ENCODE measurements around the gene APOA5. TPM values are rescaled to one million over a fixed set of nuclear protein-coding genes. Genes with fewer than 3 reads are reported as not detected.

APOA5 gene
- total and polyA plus RNA-seq, 9 donors: not detected

- WGBS (ENCODE audit: insufficient coverage): no CpG with 5 or more reads among the region's 1 CpG
Observed at GRCh38 chr11:116796548-116796947, 4.9 kb upstream of the APOA5 start.

GRCh38 chr11:116794851-116795250 is 3.2 kb upstream of the APOA5 start:
- WGBS (ENCODE audit: insufficient coverage): 62% methylated on average over 2 of the region's 2 CpGs
- H3K4me3 ChIP-seq (ENCODE audit: low read length): no peak overlapping the region
- peaks cover 4% of the 10 kb centered on the region for H3K4me1 ChIP-seq (ENCODE audit: control insufficient read depth, insufficient read depth, low read length)
- H3K36me3 ChIP-seq (ENCODE audit: control insufficient read depth, insufficient read depth, low read length): no peaks in the 10 kb centered on the region
- no peak overlapping the region for H3K27ac ChIP-seq (ENCODE audit: low read length)
- H3K27me3 ChIP-seq (ENCODE audit: control insufficient read depth, insufficient read depth, low read length): peaks cover 2% of the 10 kb centered on the region
- no peak for DNase-seq
- no peaks in the 10 kb centered on the region for H3K9me3 ChIP-seq (replicated peaks; ENCODE audit: control insufficient read depth, low read depth, low read length)

More at GRCh38 chr11:116796548-116796947, 4.9 kb upstream of the APOA5 start:
- Histone ChIP-seq H3K27ac (ENCODE audit: low read length) (no peak overlapping the region), H3K27me3 (ENCODE audit: control insufficient read depth, insufficient read depth, low read length) (peaks cover 4% of the 10 kb centered on the region), H3K4me3 (ENCODE audit: low read length) (no peak overlapping the region), H3K36me3 (ENCODE audit: control insufficient read depth, insufficient read depth, low read length) (no peaks in the 10 kb centered on the region), H3K9me3 (replicated peaks; ENCODE audit: control insufficient read depth, low read depth, low read length) (no peaks in the 10 kb centered on the region), H3K4me1 (ENCODE audit: control insufficient read depth, insufficient read depth, low read length) (peaks cover under 1% of the 10 kb centered on the region)
- DNase-seq: no peak

- H3K36me3 ChIP-seq (ENCODE audit: control insufficient read depth, insufficient read depth, low read length): no peaks in the 10 kb centered on the region
- H3K4me3 ChIP-seq (ENCODE audit: low read length): no peak overlapping the region
- 80% methylated on average over 1 of the region's 1 CpG for WGBS (ENCODE audit: insufficient coverage)
- H3K27me3 ChIP-seq (ENCODE audit: control insufficient read depth, insufficient read depth, low read length): no peaks in the 10 kb centered on the region
- H3K4me1 ChIP-seq (ENCODE audit: control insufficient read depth, insufficient read depth, low read length): peaks cover 6% of the 10 kb centered on the region
- DNase-seq: no peak
- no peak overlapping the region for H3K27ac ChIP-seq (ENCODE audit: low read length)
- no peaks in the 10 kb centered on the region for H3K9me3 ChIP-seq (replicated peaks; ENCODE audit: control insufficient read depth, low read depth, low read length)
Observed at GRCh38 chr11:116793772-116794097, 2.1 kb upstream of the APOA5 start.

GRCh38 chr11:116792869-116793771 is 1.4 kb upstream of the APOA5 start:
- H3K9me3 ChIP-seq (replicated peaks; ENCODE audit: control insufficient read depth, low read depth, low read length): no peaks in the 10 kb centered on the region
- H3K36me3 ChIP-seq (ENCODE audit: control insufficient read depth, insufficient read depth, low read length): no peaks in the 10 kb centered on the region
- 70% methylated on average over 5 of the region's 8 CpGs for WGBS (ENCODE audit: insufficient coverage)

GRCh38 chr11:116792144-116792868 is 627 bp upstream of the APOA5 start:
- Histone ChIP-seq H3K4me1 (ENCODE audit: control insufficient read depth, insufficient read depth, low read length) (peaks cover 13% of the 10 kb centered on the region), H3K36me3 (ENCODE audit: control insufficient read depth, insufficient read depth, low read length) (no peaks in the 10 kb centered on the region), H3K9me3 (replicated peaks; ENCODE audit: control insufficient read depth, low read depth, low read length) (no peaks in the 10 kb centered on the region), H3K27me3 (ENCODE audit: control insufficient read depth, insufficient read depth, low read length) (no peaks in the 10 kb centered on the region), H3K4me3 (ENCODE audit: low read length) (no peak overlapping the region), H3K27ac (ENCODE audit: low read length) (no peak overlapping the region)
- DNase-seq: no peak
- 53% methylated on average over 5 of the region's 8 CpGs for WGBS (ENCODE audit: insufficient coverage)

More at GRCh38 chr11:116792869-116793771, 1.4 kb upstream of the APOA5 start:
- no peak overlapping the region for H3K4me3 ChIP-seq (ENCODE audit: low read length)
- no peaks in the 10 kb centered on the region for H3K27me3 ChIP-seq (ENCODE audit: control insufficient read depth, insufficient read depth, low read length)
- no peak for DNase-seq
- H3K4me1 ChIP-seq (ENCODE audit: control insufficient read depth, insufficient read depth, low read length): peaks cover 12% of the 10 kb centered on the region
- H3K27ac ChIP-seq (ENCODE audit: low read length): no peak overlapping the region

- Histone ChIP-seq H3K27ac (ENCODE audit: low read length) (no peak overlapping the region), H3K4me1 (ENCODE audit: control insufficient read depth, insufficient read depth, low read length) (peaks cover 20% of the 10 kb centered on the region), H3K9me3 (replicated peaks; ENCODE audit: control insufficient read depth, low read depth, low read length) (no peaks in the 10 kb centered on the region), H3K4me3 (ENCODE audit: low read length) (no peak overlapping the region), H3K27me3 (ENCODE audit: control insufficient read depth, insufficient read depth, low read length) (no peaks in the 10 kb centered on the region), H3K36me3 (ENCODE audit: control insufficient read depth, insufficient read depth, low read length) (peaks cover 6% of the 10 kb centered on the region)
- WGBS (ENCODE audit: insufficient coverage): 23% methylated on average over 25 of the region's 31 CpGs
- peak; percentile 67 for DNase-seq
Observed at GRCh38 chr11:116791002-116791812, 472 bp downstream of the APOA5 start.

- Histone ChIP-seq H3K27ac (ENCODE audit: low read length) (no peak overlapping the region), H3K36me3 (ENCODE audit: control insufficient read depth, insufficient read depth, low read length) (peaks cover 13% of the 10 kb centered on the region), H3K9me3 (replicated peaks; ENCODE audit: control insufficient read depth, low read depth, low read length) (no peaks in the 10 kb centered on the region), H3K4me3 (ENCODE audit: low read length) (no peak overlapping the region), H3K27me3 (ENCODE audit: control insufficient read depth, insufficient read depth, low read length) (no peaks in the 10 kb centered on the region), H3K4me1 (ENCODE audit: control insufficient read depth, insufficient read depth, low read length) (peaks cover 20% of the 10 kb centered on the region)
- DNase-seq: no peak
- WGBS (ENCODE audit: insufficient coverage): 80% methylated on average over 53 of the region's 53 CpGs
Observed at GRCh38 chr11:116790167-116791001, 1.3 kb downstream of the APOA5 start.

GRCh38 chr11:116788975-116789374 is 2.7 kb downstream of the APOA5 start:
- Histone ChIP-seq H3K27me3 (ENCODE audit: control insufficient read depth, insufficient read depth, low read length) (no peaks in the 10 kb centered on the region), H3K4me3 (ENCODE audit: low read length) (no peak overlapping the region), H3K4me1 (ENCODE audit: control insufficient read depth, insufficient read depth, low read length) (peaks cover 20% of the 10 kb centered on the region), H3K36me3 (ENCODE audit: control insufficient read depth, insufficient read depth, low read length) (peaks cover 27% of the 10 kb centered on the region), H3K27ac (ENCODE audit: low read length) (no peak overlapping the region), H3K9me3 (replicated peaks; ENCODE audit: control insufficient read depth, low read depth, low read length) (no peaks in the 10 kb centered on the region)
- WGBS (ENCODE audit: insufficient coverage): 60% methylated on average over 1 of the region's 4 CpGs
- no peak for DNase-seq

- Histone ChIP-seq H3K4me3 (ENCODE audit: low read length) (peak overlapping the region; percentile 88), H3K27ac (ENCODE audit: low read length) (peak overlapping the region; percentile 93), H3K36me3 (ENCODE audit: control insufficient read depth, insufficient read depth, low read length) (peaks cover 29% of the 10 kb centered on the region), H3K4me1 (ENCODE audit: control insufficient read depth, insufficient read depth, low read length) (peaks cover 20% of the 10 kb centered on the region), H3K27me3 (ENCODE audit: control insufficient read depth, insufficient read depth, low read length) (no peaks in the 10 kb centered on the region), H3K9me3 (replicated peaks; ENCODE audit: control insufficient read depth, low read depth, low read length) (no peaks in the 10 kb centered on the region)
- WGBS (ENCODE audit: insufficient coverage): no CpG with 5 or more reads among the region's 4 CpGs
- DNase-seq: no peak
Observed at GRCh38 chr11:116788534-116788933, 3.1 kb downstream of the APOA5 start.

Data from muscle of leg (tissue), 11 donors.